SH-SY5Y (cell line): Measurements from ENCODE around the gene GPR132.

Source experiments
- GATA2 ChIP-seq: IDR thresholded peaks from 2 replicates; pipeline ENCODE4 v1.6.1; 2011; ENCODE audit warnings: mild to moderate bottlenecking, low read depth, low read length
- GATA3 ChIP-seq: IDR thresholded peaks from 2 replicates; pipeline ENCODE4 v1.6.1; 2011; ENCODE audit warnings: low read depth, mild to moderate bottlenecking, low read length, moderate library complexity

GRCh38 chr14:105097794-105098127 lies 32.5 kb upstream of the GPR132 start:
- TF ChIP-seq GATA2 (no peak), GATA3 (no peak)
